ENCODE data around the gene KIFC3. TPM values are rescaled to one million over a fixed set of nuclear protein-coding genes. Genes with fewer than 3 reads are reported as not detected.
A peak's percentile ranks its signal among the peaks of the same experiment; 100 is the strongest.
"Not testable (repeated sequence)": the region's sequence is repeated elsewhere in the genome, so short reads cannot be mapped to it uniquely, and the experiment has no call there.

Gene KIFC3
- total and polyA plus RNA-seq, 5 donors: 39.9 to 67.5 (median 49.8) TPM

DNA sequence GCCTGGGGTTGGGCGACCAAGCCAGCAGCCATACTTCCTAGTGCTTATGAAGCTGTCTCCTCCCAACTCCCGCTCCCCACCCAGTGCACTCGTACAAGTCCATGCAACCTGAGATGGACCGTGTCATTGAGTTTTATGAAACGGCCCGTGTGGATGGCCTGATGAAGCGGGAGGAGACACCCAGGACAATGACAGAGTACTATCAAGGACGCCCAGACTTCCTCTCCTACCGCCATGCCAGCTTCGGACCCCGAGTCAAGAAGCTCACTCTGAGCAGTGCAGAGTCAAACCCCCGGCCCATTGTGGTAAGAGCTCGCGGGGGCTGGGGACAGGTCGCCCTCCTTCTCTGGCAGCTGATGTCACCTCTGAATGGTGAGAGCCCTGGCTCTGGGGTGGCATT is 77.8 kb downstream of the KIFC3 start:
- intact Hi-C loops (cut with DNase I): loop anchor here in 2 of 4 donors (5.0 kb wide), 2 partner anchors 132 to 147 kb away; no protein-coding TSS in a partner anchor
- H3K27ac ChIP-seq (ENCODE audit: low read length): no peak overlapping the region
- 81% methylated on average over 15 of the region's 15 CpGs for WGBS
- DNase-seq: no peak
- no peaks in the 10 kb centered on the region for H3K4me1 ChIP-seq (ENCODE audit: control insufficient read depth, insufficient read depth, low read length)
- H3K4me3 ChIP-seq (ENCODE audit: low read length): no peak overlapping the region
- no peaks in the 10 kb centered on the region for H3K9me3 ChIP-seq (ENCODE audit: control insufficient read depth, low read length)
- H3K27me3 ChIP-seq (ENCODE audit: control insufficient read depth, insufficient read depth): no peaks in the 10 kb centered on the region
- no peak for ATAC-seq

DNA sequence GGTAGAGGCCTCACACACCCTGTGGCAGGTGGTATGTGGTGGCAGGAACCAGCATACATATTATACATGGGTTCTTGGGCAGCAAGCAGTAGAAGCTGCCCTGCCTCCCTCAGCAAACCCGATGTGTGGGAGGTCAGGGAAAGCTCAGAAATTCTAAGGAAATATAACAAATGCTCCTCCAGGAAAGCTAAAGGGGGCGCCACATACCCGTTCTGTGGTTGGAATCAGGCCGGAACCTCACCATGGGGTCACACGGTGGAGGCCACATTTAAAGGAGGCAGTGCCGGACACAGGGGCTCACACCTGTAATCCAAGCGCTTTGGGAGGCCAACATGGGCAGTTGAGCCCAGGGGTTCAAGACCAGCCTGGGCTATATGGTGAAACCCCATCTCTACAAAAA is 79.1 kb downstream of the KIFC3 start:
- WGBS: 79% methylated on average over 7 of the region's 7 CpGs
- ATAC-seq (no peak), DNase-seq (no peak)
- Histone ChIP-seq H3K4me3 (ENCODE audit: low read length) (no peak overlapping the region), H3K27ac (ENCODE audit: low read length) (no peak overlapping the region), H3K4me1 (ENCODE audit: control insufficient read depth, insufficient read depth, low read length) (no peaks in the 10 kb centered on the region), H3K9me3 (ENCODE audit: control insufficient read depth, low read length) (no peaks in the 10 kb centered on the region), H3K27me3 (ENCODE audit: control insufficient read depth, insufficient read depth) (no peaks in the 10 kb centered on the region)
- intact Hi-C loops (cut with DNase I): loop anchor here in 2 of 4 donors (5.0 kb wide), 2 partner anchors 131 to 146 kb away; no protein-coding TSS in a partner anchor

DNA sequence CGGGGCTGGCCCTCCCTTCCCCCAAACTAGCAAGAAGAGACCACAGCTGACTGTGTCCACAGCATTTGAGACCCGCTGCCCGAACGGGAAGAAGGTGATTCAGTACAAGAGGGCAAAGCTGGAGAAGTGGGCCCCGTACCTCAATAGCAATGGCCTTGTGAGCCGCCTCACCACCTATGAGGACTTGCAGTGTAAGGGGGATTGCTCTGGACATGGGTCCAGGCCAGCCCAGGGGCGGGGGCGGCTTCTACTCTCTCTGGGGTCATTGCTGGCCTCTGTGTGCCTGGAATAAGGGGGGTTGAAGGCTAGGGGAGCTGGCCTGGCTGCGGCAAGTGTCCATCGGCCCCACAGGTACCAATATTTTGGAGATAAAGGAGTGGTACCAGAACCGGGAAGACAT is 79.6 kb downstream of the KIFC3 start:
- 81% methylated on average over 11 of the region's 11 CpGs for WGBS
- H3K27me3 ChIP-seq (ENCODE audit: control insufficient read depth, insufficient read depth): no peaks in the 10 kb centered on the region
- H3K4me1 ChIP-seq (ENCODE audit: control insufficient read depth, insufficient read depth, low read length): no peaks in the 10 kb centered on the region
- no peak for DNase-seq
- no peak overlapping the region for H3K27ac ChIP-seq (ENCODE audit: low read length)
- no peaks in the 10 kb centered on the region for H3K9me3 ChIP-seq (ENCODE audit: control insufficient read depth, low read length)
- no peak overlapping the region for H3K4me3 ChIP-seq (ENCODE audit: low read length)
- intact Hi-C loops (cut with DNase I): loop anchor here in 2 of 4 donors (5.0 kb wide), 2 partner anchors 130 to 145 kb away; no protein-coding TSS in a partner anchor
- ATAC-seq: no peak

DNA sequence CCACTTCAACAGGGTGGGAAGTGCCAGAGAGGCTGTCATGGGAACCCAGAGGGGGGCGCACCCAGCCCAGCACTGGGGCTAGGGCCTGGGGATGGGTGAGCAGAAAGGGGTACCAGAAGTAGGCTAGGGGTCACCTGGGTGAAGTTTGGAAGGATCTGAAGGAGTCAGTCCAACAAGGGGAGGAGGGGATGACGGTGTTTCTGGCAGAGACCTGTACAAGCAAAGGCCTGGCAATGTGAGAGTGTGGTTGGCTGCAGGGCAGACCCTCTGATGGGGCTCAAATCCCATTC is 80.1 kb downstream of the KIFC3 start:
- 92% methylated on average over 2 of the region's 2 CpGs for WGBS
- no peaks in the 10 kb centered on the region for H3K9me3 ChIP-seq (ENCODE audit: control insufficient read depth, low read length)
- H3K27me3 ChIP-seq (ENCODE audit: control insufficient read depth, insufficient read depth): no peaks in the 10 kb centered on the region
- H3K4me1 ChIP-seq (ENCODE audit: control insufficient read depth, insufficient read depth, low read length): no peaks in the 10 kb centered on the region
- H3K4me3 ChIP-seq (ENCODE audit: low read length): no peak overlapping the region
- H3K27ac ChIP-seq (ENCODE audit: low read length): no peak overlapping the region
- DNase-seq (no peak), ATAC-seq (no peak)
- intact Hi-C loops (cut with DNase I): loop anchor here in 2 of 4 donors (5.0 kb wide), 2 partner anchors 130 to 145 kb away; no protein-coding TSS in a partner anchor

DNA sequence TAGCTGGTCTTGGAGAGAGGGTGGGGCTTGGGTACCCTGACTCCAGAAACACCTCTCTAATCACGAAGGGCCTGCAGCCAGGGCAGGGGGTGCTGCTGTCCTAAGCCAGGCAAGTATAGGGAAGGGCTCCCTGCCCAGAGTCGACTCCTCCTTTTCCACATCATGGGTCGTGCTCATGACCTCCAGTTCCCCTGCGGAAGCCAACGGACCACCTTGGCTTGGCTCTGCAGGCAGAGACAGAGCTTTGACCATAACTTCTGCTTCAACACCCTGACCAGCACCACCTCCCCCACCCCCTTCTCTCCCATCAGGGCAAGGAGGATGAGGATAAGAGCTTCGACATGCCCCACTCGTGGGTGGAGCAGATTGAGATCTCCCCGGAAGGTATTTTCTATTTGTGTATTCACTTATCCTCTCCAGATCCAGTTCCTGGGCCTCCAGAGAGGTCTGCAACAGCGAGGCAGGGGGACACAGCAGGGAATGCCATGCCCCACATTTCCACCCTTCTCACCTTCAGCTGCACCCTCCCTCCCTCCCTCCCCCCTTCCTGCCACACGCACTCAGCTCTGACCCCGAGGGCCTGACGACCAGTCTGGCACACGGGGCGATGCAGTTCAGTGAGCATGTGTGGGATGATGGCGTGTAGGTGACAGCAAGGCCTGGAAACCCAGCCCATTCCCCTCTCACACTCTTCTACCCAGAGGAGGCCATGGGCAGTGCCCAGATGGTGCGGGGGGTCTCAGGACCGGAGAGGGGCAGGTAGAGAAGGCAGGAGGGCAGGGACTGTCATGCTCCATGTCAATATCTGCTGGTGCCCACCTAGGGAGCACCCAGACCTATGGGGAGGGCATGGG is 80.7 kb downstream of the KIFC3 start:
- Histone ChIP-seq H3K9me3 (ENCODE audit: control insufficient read depth, low read length) (no peaks in the 10 kb centered on the region), H3K27ac (ENCODE audit: low read length) (no peak overlapping the region), H3K4me3 (ENCODE audit: low read length) (no peak overlapping the region), H3K27me3 (ENCODE audit: control insufficient read depth, insufficient read depth) (no peaks in the 10 kb centered on the region), H3K4me1 (ENCODE audit: control insufficient read depth, insufficient read depth, low read length) (no peaks in the 10 kb centered on the region)
- intact Hi-C loops (cut with DNase I): loop anchor here in 2 of 4 donors (5.0 kb wide), 2 partner anchors 129 to 144 kb away; no protein-coding TSS in a partner anchor
- 55% methylated on average over 17 of the region's 17 CpGs for WGBS
- DNase-seq: no peak
- ATAC-seq: peak in 1 of 2 donors; percentile 17

DNA sequence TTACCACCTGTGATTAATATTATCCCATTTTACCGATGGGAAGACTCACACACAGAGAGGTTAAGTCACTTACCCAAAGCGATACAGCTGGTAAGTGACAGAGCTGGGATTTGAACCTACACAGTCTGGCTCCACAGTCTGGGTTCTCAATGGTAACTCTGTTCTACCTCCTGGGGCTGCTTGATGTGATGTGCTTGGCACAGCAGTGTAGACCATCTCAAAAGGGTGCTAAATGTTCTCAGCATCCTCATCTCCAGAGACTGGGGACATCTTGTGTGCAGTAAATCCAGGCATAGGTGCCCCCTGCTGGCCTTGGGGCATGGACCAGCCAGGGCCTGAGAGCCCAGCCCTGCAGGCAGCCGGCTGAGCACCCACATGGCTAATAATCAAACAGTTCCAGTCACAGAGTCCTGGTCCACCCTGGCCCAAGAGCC is 82.1 kb downstream of the KIFC3 start:
- 71% methylated on average over 3 of the region's 3 CpGs for WGBS
- peak in 2 of 3 donors; percentile 55 to 72 for DNase-seq
- peak; percentile 47 to 75 for ATAC-seq
- no peaks in the 10 kb centered on the region for H3K4me1 ChIP-seq (ENCODE audit: control insufficient read depth, insufficient read depth, low read length)
- H3K27me3 ChIP-seq (ENCODE audit: control insufficient read depth, insufficient read depth): no peaks in the 10 kb centered on the region
- H3K4me3 ChIP-seq (ENCODE audit: low read length): no peak overlapping the region
- H3K9me3 ChIP-seq (ENCODE audit: control insufficient read depth, low read length): no peaks in the 10 kb centered on the region
- intact Hi-C loops (cut with DNase I): loop anchor here in 2 of 4 donors (5.0 kb wide), 2 partner anchors 128 to 143 kb away; no protein-coding TSS in a partner anchor
- no peak overlapping the region for H3K27ac ChIP-seq (ENCODE audit: low read length)

DNA sequence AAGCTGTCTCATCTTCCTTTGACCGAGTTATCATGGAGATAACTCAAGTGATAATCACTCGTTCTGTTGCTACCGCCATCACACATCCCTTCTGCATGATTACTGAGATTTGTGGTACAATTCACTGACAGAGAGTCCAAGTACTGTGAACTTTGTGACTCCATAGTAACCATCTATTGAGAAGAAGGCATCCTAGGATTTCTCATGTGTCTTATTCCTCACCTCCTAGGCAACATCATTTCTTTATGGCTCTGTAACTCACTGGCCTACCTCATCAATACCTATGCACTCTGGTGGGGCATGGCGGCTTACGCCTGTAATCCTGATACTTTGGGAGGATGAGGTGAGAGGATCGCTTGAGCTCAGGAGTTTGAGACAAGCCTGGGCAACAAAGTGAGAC is 88.2 kb downstream of the KIFC3 start:
- H3K9me3 ChIP-seq (ENCODE audit: control insufficient read depth, low read length): no peaks in the 10 kb centered on the region
- H3K27ac ChIP-seq (ENCODE audit: low read length): no peak overlapping the region
- H3K4me3 ChIP-seq (ENCODE audit: low read length): no peak overlapping the region
- DNase-seq (no peak), ATAC-seq (no peak)
- H3K27me3 ChIP-seq (ENCODE audit: control insufficient read depth, insufficient read depth): no peaks in the 10 kb centered on the region
- intact Hi-C loops (cut with DNase I): no loop called here
- WGBS: 75% methylated on average over 6 of the region's 6 CpGs
- no peaks in the 10 kb centered on the region for H3K4me1 ChIP-seq (ENCODE audit: control insufficient read depth, insufficient read depth, low read length)

DNA sequence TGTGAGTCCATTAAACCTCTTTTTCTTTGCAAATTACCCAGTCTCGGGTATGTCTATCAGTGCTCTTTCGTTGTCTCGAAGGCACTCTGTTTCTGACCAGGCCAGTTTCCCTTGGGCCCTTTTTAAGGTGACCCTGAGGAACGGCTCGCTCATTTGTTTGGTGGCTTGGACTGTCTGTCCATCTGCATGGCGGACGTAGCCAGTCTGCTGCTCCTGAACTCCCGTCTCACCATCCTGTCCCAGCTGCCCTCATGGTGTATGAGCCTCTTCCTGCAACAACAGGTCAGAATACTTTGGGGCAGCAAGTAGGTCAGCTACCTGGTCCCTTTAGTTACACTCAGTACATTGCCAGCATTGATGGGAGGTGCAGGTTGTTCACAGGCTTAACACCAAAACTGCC is 88.7 kb downstream of the KIFC3 start:
- H3K27me3 ChIP-seq (ENCODE audit: control insufficient read depth, insufficient read depth): no peaks in the 10 kb centered on the region
- no peaks in the 10 kb centered on the region for H3K9me3 ChIP-seq (ENCODE audit: control insufficient read depth, low read length)
- no peak overlapping the region for H3K27ac ChIP-seq (ENCODE audit: low read length)
- 80% methylated on average over 8 of the region's 8 CpGs for WGBS
- ATAC-seq: no peak
- H3K4me1 ChIP-seq (ENCODE audit: control insufficient read depth, insufficient read depth, low read length): no peaks in the 10 kb centered on the region
- H3K4me3 ChIP-seq (ENCODE audit: low read length): no peak overlapping the region
- DNase-seq: no peak
- intact Hi-C loops (cut with DNase I): no loop called here

DNA sequence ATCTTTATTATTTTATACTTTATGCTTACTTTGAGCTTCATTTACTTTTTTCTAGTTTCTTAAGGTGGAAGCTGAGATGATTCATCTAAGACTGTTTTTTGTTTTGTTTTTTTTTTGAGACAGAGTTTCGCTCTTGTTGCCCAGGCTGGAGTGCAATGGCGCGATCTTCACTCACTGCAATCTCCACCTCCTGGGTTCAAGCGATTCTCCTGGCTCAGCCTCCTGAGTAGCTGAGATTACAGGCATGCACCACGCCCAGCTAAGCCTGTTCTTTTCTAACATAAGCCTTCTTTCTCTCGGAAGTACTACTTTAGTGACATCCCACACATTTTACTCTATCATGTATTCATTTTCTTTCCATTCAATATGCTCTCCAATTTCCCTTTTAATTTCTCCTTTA is 89.7 kb downstream of the KIFC3 start:
- H3K4me3 ChIP-seq (ENCODE audit: low read length); H3K27ac ChIP-seq (ENCODE audit: low read length); H3K27me3 ChIP-seq (ENCODE audit: control insufficient read depth, insufficient read depth); H3K4me1 ChIP-seq (ENCODE audit: control insufficient read depth, insufficient read depth, low read length); ATAC-seq; DNase-seq; intact Hi-C loops (cut with DNase I); H3K9me3 ChIP-seq (ENCODE audit: control insufficient read depth, low read length): not testable (repeated sequence)
- 68% methylated on average over 6 of the region's 6 CpGs for WGBS

DNA sequence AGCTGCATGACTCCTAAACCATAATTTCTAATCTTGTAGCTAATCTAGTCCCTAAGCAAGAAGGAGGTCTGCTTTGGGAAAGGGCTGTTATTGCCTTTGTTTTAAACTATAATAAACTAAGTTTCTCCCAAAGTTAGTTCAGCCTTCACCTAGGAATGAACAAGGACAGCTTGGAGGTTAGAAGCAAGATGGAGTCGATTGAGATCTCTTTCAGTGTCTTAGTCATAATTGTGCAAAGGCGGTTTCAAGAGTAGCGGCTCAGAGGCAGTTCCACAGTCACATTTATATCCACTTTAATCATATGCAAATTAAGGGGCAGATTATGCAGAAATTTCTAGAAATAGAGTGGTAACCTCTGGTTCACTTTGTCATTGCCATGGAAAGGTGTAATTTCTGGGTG is 90.3 kb downstream of the KIFC3 start:
- no peaks in the 10 kb centered on the region for H3K9me3 ChIP-seq (ENCODE audit: control insufficient read depth, low read length)
- H3K4me3 ChIP-seq (ENCODE audit: low read length): no peak overlapping the region
- H3K27me3 ChIP-seq (ENCODE audit: control insufficient read depth, insufficient read depth): no peaks in the 10 kb centered on the region
- intact Hi-C loops (cut with DNase I): no loop called here
- DNase-seq: no peak
- no peak overlapping the region for H3K27ac ChIP-seq (ENCODE audit: low read length)
- ATAC-seq: no peak
- 92% methylated on average over 3 of the region's 3 CpGs for WGBS
- H3K4me1 ChIP-seq (ENCODE audit: control insufficient read depth, insufficient read depth, low read length): no peaks in the 10 kb centered on the region

DNA sequence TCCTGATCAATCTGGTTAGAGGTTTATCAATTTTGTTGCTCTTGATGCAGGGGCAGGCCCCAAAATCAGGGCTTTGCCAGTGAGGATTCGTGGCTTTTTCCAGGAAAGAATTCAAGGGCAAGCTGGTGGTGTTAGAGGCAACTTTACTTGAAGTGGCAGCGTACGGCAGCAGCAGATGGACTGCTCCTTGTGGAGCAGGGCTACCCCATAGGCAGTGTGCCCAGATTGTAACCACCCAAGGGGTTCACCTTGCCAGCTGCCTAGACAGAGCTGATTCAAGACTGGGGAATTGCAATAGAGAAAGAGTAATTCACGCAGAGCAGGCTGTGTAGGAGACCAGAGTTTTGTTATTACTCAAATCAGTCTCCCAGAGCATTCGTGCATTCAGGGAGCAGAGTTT is 90.9 kb downstream of the KIFC3 start:
- H3K27ac ChIP-seq (ENCODE audit: low read length): no peak overlapping the region
- no peaks in the 10 kb centered on the region for H3K27me3 ChIP-seq (ENCODE audit: control insufficient read depth, insufficient read depth)
- H3K4me3 ChIP-seq (ENCODE audit: low read length): no peak overlapping the region
- H3K9me3 ChIP-seq (ENCODE audit: control insufficient read depth, low read length): no peaks in the 10 kb centered on the region
- DNase-seq: no peak
- 80% methylated on average over 5 of the region's 5 CpGs for WGBS
- no peak for ATAC-seq
- H3K4me1 ChIP-seq (ENCODE audit: control insufficient read depth, insufficient read depth, low read length): no peaks in the 10 kb centered on the region
- intact Hi-C loops (cut with DNase I): no loop called here
